ENCODE measurements around the gene ITGAX. TPM values are rescaled to one million over a fixed set of nuclear protein-coding genes. Genes with fewer than 3 reads are reported as not detected.
"Not testable (repeated sequence)": the region's sequence is repeated elsewhere in the genome, so short reads cannot be mapped to it uniquely, and the experiment has no call there.

ITGAX gene
- total and polyA plus RNA-seq, 2 of the 8 experiments (the other 6 are each of a cell fraction or from before 2014, with no cell fraction given): 0.30 TPM; not detected in 1

- TF ChIP-seq ATF3 (IDR thresholded peaks at IDR 0.05; ENCODE audit: insufficient read depth, low read depth, low read length) (no peak), TBP (IDR thresholded peaks at IDR 0.05; ENCODE audit: low read depth, low read length) (no peak), SP1 (IDR thresholded peaks at IDR 0.05; ENCODE audit: low read depth, low read length) (no peak), SP2 (IDR thresholded peaks at IDR 0.05; ENCODE audit: low read length) (no peak), BRCA1 (IDR thresholded peaks at IDR 0.05; ENCODE audit: low read depth, low read length) (no peak), GABPA (IDR thresholded peaks at IDR 0.05; ENCODE audit: borderline replicate concordance, insufficient read depth, low read length) (no peak), POU5F1 (IDR thresholded peaks at IDR 0.05; ENCODE audit: low read depth, low read length) (no peak)
Measured at GRCh38 chr16:31335431-31335830, 19.5 kb upstream of the ITGAX start (continued).

GRCh38 chr16:31338166-31338685 is 16.8 kb upstream of the ITGAX start:
- not testable (repeated sequence) for H3K4me2 ChIP-seq (ENCODE audit: insufficient read depth in 1 of 2, low read depth in 2 of 2, low read length in 2 of 2); H3K36me3 ChIP-seq (ENCODE audit: control insufficient read depth in 2 of 4, insufficient read depth in 4 of 4, low read length in 3 of 4); H2BK20ac ChIP-seq (ENCODE audit: low read length); H3K23me2 ChIP-seq (ENCODE audit: low read depth, low read length); H2AFZ ChIP-seq (ENCODE audit: low read length); H3K23ac ChIP-seq (ENCODE audit: insufficient read length); H3K56ac ChIP-seq (replicated peaks; ENCODE audit: insufficient read length, low read depth, low read length); H3K14ac ChIP-seq (ENCODE audit: insufficient read length); H4K91ac ChIP-seq (replicated peaks; ENCODE audit: insufficient read length, low read length); H3K4me1 ChIP-seq (replicated peaks in 1 of 4; ENCODE audit: control insufficient read depth in 3 of 4, insufficient read depth in 4 of 4, low read length in 3 of 4); H3K4me3 ChIP-seq (ENCODE audit: extremely low read depth in 1 of 4, insufficient read depth in 2 of 4, low read depth in 3 of 4, low read length in 4 of 4); H4K5ac ChIP-seq (ENCODE audit: insufficient read length, low read depth, low read length); H3K27ac ChIP-seq (ENCODE audit: low read depth, low read length); FAIRE-seq; H3K79me2 ChIP-seq (ENCODE audit: control insufficient read depth in 1 of 2, insufficient read depth in 2 of 2, low read length in 2 of 2); H2BK5ac ChIP-seq (ENCODE audit: low read depth, low read length); H2BK120ac ChIP-seq (replicated peaks; ENCODE audit: low read depth, low read length); H4K8ac ChIP-seq (ENCODE audit: extremely low read depth, insufficient read depth, low read length); H2BK12ac ChIP-seq (ENCODE audit: low read depth, low read length); H3K9ac ChIP-seq (replicated peaks in 1 of 4; ENCODE audit: extremely low read depth in 1 of 4, low read depth in 3 of 4, low read length in 3 of 4); H3K79me1 ChIP-seq (ENCODE audit: low read depth, low read length); H3K27me3 ChIP-seq (replicated peaks in 1 of 4; ENCODE audit: control insufficient read depth in 3 of 4, extremely low read depth in 1 of 4, insufficient read depth in 3 of 4, low read length in 3 of 4); H2AK5ac ChIP-seq (ENCODE audit: low read depth, low read length); DNase-seq (ENCODE audit: low read depth in 1 of 2, low spot score in 2 of 2); H4K20me1 ChIP-seq (replicated peaks in 1 of 2; ENCODE audit: control insufficient read depth in 1 of 2, insufficient read depth in 2 of 2, low read length in 2 of 2); H3K18ac ChIP-seq (ENCODE audit: extremely low read depth, low read length); H2BK15ac ChIP-seq (ENCODE audit: low read length); H3K4ac ChIP-seq (replicated peaks; ENCODE audit: insufficient read length, low read depth, low read length); H3K9me3 ChIP-seq (ENCODE audit: insufficient read depth in 2 of 2, low read depth in 1 of 2, low read length in 1 of 2)
- CTCF ChIA-PET (ENCODE audit: partially characterized antibody): interaction anchor here (0.9 to 1.3 kb wide), 2 partner anchors 113 to 121 kb away, joined by 3 read pairs; partner anchors contain the start of gene PYDC1
- WGBS, 2 experiments (ENCODE audit: extremely low coverage in 1 of 2, insufficient coverage in 1 of 2, insufficient read length in 1 of 2, insufficient replicate concordance in 2 of 2, low coverage in 1 of 2, low lambda C conversion rate in 2 of 2, missing lambda C conversion rate in 1 of 2): 87% methylated on average over 4 of the region's 4 CpGs; no CpG with 5 or more reads in 1 of the 2 experiments
- POLR2A ChIA-PET (ENCODE audit: partially characterized antibody): interaction anchor here (1.0 kb wide), 1 partner anchor 137 kb away, joined by 3 read pairs; no protein-coding TSS in a partner anchor

All from H1 (cell line).